ENCODE measurements around the gene HNRNPUL2.
"Not testable (repeated sequence)": the region's sequence is repeated elsewhere in the genome, so short reads cannot be mapped to it uniquely, and the experiment has no call there.

HNRNPUL2 gene

DNA sequence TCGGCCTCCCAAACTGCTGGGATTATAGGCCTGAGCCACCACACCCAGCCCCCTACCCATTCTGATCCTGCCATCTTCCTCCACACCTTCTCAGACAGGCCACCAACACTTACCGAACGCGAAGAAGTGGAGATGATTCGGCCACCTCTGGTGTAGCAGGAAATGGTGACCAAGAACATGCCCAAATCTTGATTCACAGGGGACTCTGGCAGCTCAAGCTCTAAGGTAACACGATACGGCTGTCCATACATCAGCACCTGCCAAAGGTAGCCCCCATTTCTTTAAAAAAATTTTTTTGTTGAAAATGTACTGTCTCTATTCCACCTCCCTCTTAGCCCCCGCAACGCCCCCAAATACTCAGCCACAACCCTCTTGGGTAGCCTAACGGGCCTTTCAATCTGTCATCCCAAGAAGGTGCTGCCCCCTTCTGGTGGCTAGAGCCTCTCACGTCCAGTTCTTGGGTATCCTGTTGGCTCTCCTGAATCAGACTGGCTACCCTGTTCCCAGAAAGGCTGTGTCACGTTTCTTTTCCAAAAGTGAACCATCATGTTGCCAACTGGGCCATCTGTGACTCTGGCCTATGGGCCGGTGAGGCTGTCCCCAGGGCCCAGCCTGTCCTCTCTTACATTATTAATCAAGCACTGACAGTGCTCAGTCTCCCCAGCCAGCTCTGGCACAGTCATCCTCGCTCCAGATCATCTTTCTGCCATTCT is 32.6 kb downstream of the HNRNPUL2 start:
- TF ChIP-seq ZC3H10 (CRISPR knock-in tag; IDR thresholded peaks at IDR 0.05), result no peak
- no peak for TF ChIP-seq TOX (CRISPR knock-in tag; IDR thresholded peaks at IDR 0.05; ENCODE audit: borderline replicate concordance)
- TF ChIP-seq, protein P1, sequence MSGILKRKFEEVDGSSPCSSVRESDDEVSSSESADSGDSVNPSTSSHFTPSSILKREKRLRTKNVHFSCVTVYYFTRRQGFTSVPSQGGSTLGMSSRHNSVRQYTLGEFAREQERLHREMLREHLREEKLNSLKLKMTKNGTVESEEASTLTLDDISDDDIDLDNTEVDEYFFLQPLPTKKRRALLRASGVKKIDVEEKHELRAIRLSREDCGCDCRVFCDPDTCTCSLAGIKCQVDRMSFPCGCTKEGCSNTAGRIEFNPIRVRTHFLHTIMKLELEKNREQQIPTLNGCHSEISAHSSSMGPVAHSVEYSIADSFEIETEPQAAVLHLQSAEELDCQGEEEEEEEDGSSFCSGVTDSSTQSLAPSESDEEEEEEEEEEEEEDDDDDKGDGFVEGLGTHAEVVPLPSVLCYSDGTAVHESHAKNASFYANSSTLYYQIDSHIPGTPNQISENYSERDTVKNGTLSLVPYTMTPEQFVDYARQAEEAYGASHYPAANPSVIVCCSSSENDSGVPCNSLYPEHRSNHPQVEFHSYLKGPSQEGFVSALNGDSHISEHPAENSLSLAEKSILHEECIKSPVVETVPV (CRISPR knock-in tag; IDR thresholded peaks at IDR 0.05), result no peak
- TF ChIP-seq PPARA (CRISPR knock-in tag; IDR thresholded peaks at IDR 0.05; ENCODE audit: borderline replicate concordance), result no peak
- no peak for TF ChIP-seq SNAI2 (CRISPR knock-in tag; IDR thresholded peaks at IDR 0.05)
- no peak for TF ChIP-seq ZNF70 (CRISPR knock-in tag; IDR thresholded peaks at IDR 0.05)
- TF ChIP-seq CSDC2 (CRISPR knock-in tag; IDR thresholded peaks at IDR 0.05), result no peak
- no peak for TF ChIP-seq ISL1 (CRISPR knock-in tag; IDR thresholded peaks at IDR 0.05)
- TF ChIP-seq BACH2 (CRISPR knock-in tag; IDR thresholded peaks at IDR 0.05; ENCODE audit: borderline replicate concordance), result no peak
- TF ChIP-seq, protein P2, sequence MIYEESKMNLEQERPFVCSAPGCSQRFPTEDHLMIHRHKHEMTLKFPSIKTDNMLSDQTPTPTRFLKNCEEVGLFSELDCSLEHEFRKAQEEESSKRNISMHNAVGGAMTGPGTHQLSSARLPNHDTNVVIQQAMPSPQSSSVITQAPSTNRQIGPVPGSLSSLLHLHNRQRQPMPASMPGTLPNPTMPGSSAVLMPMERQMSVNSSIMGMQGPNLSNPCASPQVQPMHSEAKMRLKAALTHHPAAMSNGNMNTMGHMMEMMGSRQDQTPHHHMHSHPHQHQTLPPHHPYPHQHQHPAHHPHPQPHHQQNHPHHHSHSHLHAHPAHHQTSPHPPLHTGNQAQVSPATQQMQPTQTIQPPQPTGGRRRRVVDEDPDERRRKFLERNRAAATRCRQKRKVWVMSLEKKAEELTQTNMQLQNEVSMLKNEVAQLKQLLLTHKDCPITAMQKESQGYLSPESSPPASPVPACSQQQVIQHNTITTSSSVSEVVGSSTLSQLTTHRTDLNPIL (CRISPR knock-in tag; IDR thresholded peaks at IDR 0.05; ENCODE audit: low read depth), result no peak
- TF ChIP-seq ESRRG (CRISPR knock-in tag; IDR thresholded peaks at IDR 0.05), result no peak
- no peak for TF ChIP-seq OSR1 (CRISPR knock-in tag; IDR thresholded peaks at IDR 0.05)
- TF ChIP-seq, protein P3, sequence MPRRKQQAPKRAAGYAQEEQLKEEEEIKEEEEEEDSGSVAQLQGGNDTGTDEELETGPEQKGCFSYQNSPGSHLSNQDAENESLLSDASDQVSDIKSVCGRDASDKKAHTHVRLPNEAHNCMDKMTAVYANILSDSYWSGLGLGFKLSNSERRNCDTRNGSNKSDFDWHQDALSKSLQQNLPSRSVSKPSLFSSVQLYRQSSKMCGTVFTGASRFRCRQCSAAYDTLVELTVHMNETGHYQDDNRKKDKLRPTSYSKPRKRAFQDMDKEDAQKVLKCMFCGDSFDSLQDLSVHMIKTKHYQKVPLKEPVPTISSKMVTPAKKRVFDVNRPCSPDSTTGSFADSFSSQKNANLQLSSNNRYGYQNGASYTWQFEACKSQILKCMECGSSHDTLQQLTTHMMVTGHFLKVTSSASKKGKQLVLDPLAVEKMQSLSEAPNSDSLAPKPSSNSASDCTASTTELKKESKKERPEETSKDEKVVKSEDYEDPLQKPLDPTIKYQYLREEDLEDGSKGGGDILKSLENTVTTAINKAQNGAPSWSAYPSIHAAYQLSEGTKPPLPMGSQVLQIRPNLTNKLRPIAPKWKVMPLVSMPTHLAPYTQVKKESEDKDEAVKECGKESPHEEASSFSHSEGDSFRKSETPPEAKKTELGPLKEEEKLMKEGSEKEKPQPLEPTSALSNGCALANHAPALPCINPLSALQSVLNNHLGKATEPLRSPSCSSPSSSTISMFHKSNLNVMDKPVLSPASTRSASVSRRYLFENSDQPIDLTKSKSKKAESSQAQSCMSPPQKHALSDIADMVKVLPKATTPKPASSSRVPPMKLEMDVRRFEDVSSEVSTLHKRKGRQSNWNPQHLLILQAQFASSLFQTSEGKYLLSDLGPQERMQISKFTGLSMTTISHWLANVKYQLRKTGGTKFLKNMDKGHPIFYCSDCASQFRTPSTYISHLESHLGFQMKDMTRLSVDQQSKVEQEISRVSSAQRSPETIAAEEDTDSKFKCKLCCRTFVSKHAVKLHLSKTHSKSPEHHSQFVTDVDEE (CRISPR knock-in tag; IDR thresholded peaks at IDR 0.05), result no peak
- no peak for TF ChIP-seq RARB (CRISPR knock-in tag; IDR thresholded peaks at IDR 0.05)
- no peak for TF ChIP-seq ZNF8 (CRISPR knock-in tag; IDR thresholded peaks at IDR 0.05)
- TF ChIP-seq GLIS3 (CRISPR knock-in tag; IDR thresholded peaks at IDR 0.05), result no peak
- TF ChIP-seq TCF4 (CRISPR knock-in tag; IDR thresholded peaks at IDR 0.05; ENCODE audit: borderline replicate concordance), result no peak
- no peak for TF ChIP-seq ZNF565 (CRISPR knock-in tag; conservative IDR thresholded peaks at IDR 0.05; ENCODE audit: low read depth)
- TF ChIP-seq ZFP30 (CRISPR knock-in tag; IDR thresholded peaks at IDR 0.05), result no peak

DNA sequence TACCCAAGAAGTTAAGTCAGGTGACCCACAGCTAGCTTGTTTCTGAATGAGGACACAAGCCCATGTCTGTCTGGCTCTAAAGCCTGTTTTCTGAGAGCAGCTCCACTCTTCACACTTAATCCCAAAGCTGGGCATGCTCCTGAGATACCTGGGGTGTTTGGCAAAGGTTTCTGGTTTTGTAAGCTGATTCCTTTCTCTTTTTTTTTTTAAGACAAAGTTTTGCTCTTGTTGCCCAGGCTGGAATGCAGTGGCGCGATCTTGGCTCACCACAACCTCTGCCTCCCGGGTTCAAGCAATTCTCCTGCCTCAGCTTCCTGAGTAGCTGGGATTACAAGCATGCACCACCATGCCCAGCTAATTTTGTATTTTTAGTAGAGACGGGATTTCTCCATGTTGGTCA is 33.6 kb downstream of the HNRNPUL2 start:
- not testable (repeated sequence) for ATAC-seq

More for the DNA sequence above, 32.6 kb downstream of the HNRNPUL2 start:
- peak; percentile 91 for ATAC-seq

DNA sequence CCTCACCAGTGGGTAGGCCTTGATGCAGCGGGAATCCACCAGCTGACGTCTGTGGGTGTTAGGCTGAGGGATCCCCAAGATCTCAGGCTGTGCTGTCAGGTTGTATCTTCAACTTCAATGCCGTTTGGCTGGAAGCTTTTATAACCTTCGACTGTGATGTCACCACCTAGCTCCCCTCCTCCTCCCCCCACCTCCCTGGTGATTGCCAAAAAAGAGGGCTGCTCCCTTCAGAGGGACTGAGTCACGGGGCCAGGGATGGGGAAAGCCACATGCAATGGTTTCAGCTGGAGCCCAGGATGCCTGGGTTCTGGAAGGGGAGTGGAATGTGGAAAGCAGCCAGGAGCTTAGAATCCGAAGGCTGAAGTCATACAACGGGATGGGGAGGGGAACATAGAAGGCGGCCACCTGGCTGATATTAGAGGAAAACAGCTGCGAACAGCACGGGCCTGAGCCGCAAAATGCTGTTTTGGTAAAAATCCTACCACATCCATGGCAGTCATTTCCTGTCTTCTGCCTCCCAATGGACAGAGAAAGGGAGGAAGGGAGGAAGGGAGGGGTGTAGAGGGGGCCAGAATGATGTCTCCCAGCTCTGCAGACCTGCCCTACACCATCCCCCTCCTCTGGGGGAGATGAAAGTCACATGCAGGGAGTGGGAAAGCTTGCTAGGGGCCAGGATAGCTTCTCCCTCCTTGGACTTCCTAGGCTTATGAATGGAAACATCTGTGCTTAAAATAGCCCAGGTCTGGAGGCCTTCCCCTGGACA is 37.7 kb downstream of the HNRNPUL2 start, which contains the start of gene LRRN4CL:
Gene LRRN4CL, minus strand, starts transcription at position 110 of the 763 bp plus-strand sequence. CDS start 1,022 bp downstream, outside the sequence.
- peak; percentile 14 for ATAC-seq
- TF ChIP-seq, protein P1 (CRISPR knock-in tag; IDR thresholded peaks at IDR 0.05), result no peak
- TF ChIP-seq, protein P3 (CRISPR knock-in tag; IDR thresholded peaks at IDR 0.05), result no peak
- no peak for TF ChIP-seq SNAI2 (CRISPR knock-in tag; IDR thresholded peaks at IDR 0.05)
- TF ChIP-seq, protein P4, sequence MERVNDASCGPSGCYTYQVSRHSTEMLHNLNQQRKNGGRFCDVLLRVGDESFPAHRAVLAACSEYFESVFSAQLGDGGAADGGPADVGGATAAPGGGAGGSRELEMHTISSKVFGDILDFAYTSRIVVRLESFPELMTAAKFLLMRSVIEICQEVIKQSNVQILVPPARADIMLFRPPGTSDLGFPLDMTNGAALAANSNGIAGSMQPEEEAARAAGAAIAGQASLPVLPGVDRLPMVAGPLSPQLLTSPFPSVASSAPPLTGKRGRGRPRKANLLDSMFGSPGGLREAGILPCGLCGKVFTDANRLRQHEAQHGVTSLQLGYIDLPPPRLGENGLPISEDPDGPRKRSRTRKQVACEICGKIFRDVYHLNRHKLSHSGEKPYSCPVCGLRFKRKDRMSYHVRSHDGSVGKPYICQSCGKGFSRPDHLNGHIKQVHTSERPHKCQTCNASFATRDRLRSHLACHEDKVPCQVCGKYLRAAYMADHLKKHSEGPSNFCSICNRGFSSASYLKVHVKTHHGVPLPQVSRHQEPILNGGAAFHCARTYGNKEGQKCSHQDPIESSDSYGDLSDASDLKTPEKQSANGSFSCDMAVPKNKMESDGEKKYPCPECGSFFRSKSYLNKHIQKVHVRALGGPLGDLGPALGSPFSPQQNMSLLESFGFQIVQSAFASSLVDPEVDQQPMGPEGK (CRISPR knock-in tag; IDR thresholded peaks at IDR 0.05; ENCODE audit: borderline replicate concordance), result no peak
- no peak for TF ChIP-seq TOX (CRISPR knock-in tag; IDR thresholded peaks at IDR 0.05; ENCODE audit: borderline replicate concordance)
- no peak for TF ChIP-seq ZNF8 (CRISPR knock-in tag; IDR thresholded peaks at IDR 0.05)
- TF ChIP-seq, protein P5, sequence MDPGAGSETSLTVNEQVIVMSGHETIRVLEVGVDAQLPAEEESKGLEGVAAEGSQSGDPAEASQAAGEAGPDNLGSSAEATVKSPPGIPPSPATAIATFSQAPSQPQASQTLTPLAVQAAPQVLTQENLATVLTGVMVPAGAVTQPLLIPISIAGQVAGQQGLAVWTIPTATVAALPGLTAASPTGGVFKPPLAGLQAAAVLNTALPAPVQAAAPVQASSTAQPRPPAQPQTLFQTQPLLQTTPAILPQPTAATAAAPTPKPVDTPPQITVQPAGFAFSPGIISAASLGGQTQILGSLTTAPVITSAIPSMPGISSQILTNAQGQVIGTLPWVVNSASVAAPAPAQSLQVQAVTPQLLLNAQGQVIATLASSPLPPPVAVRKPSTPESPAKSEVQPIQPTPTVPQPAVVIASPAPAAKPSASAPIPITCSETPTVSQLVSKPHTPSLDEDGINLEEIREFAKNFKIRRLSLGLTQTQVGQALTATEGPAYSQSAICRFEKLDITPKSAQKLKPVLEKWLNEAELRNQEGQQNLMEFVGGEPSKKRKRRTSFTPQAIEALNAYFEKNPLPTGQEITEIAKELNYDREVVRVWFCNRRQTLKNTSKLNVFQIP (CRISPR knock-in tag; IDR thresholded peaks at IDR 0.05; ENCODE audit: borderline replicate concordance, low read depth), result no peak
- no peak for TF ChIP-seq OSR1 (CRISPR knock-in tag; IDR thresholded peaks at IDR 0.05)
- TF ChIP-seq ZFP3 (CRISPR knock-in tag; IDR thresholded peaks at IDR 0.05), result no peak
- TF ChIP-seq BACH2 (CRISPR knock-in tag; IDR thresholded peaks at IDR 0.05; ENCODE audit: borderline replicate concordance), result no peak
- no peak for TF ChIP-seq ARNTL (CRISPR knock-in tag; IDR thresholded peaks at IDR 0.05; ENCODE audit: borderline replicate concordance, low read depth)

Measured in SK-N-SH treated with all-trans-retinoic acid at 6 μM for 48 hours (cell line).